A673 (cell line): ENCODE data around the gene KRTAP4-8. TPM values are rescaled to one million over a fixed set of nuclear protein-coding genes. Genes with fewer than 3 reads are reported as not detected.

Experiments used
- BruUV-seq: library from RNA; stranded (reverse); fragments of 400-500 nt; replicated peaks from 2 replicates; lab custom pipeline; 2021; lab: Mats Ljungman, UMichigan
- CTCF ChIA-PET: fragments of 300-600 bp; sonication (Branson Sonifier 250); formaldehyde crosslinking; loops from one replicate; lab custom pipeline; 2022; ENCODE audit warnings: antibody characterized with exemption; lab: Charles Lee
- POLR2A ChIA-PET: fragments of 300-600 bp; sonication (Branson Sonifier 250); formaldehyde crosslinking; loops from one replicate; lab custom pipeline; 2022; ENCODE audit warnings: antibody characterized with exemption; ENCODE audit not compliant: low non-redundant PET; lab: Charles Lee
- DNase-seq: peaks from one replicate; pipeline ENCODE4 v3.0.0-alpha.2; 2015; ENCODE audit warnings: low spot score
- H3K27ac ChIP-seq: fragments of 200-600 bp; sonication (generic); 2 replicates; pipeline ENCODE4 v1.5.1; 2016; ENCODE audit warnings: mixed run types, low read depth, mild to moderate bottlenecking, mixed read lengths, antibody characterized with exemption, low read length; ENCODE audit not compliant: poor library complexity, severe bottlenecking
- H3K27me3 ChIP-seq: fragments of 200-600 bp; sonication (generic); replicated peaks from 2 replicates; pipeline ENCODE4 v1.6.1; 2017; ENCODE audit warnings: mixed run types, low read depth, mild to moderate bottlenecking, mixed read lengths, antibody characterized with exemption, low read length; ENCODE audit not compliant: insufficient read depth, poor library complexity
- H3K36me3 ChIP-seq: fragments of 200-600 bp; sonication (generic); 2 replicates; pipeline ENCODE4 v1.6.1; 2016; ENCODE audit warnings: mixed run types, mild to moderate bottlenecking, mixed read lengths, antibody characterized with exemption, low read length; ENCODE audit not compliant: insufficient read depth, poor library complexity, severe bottlenecking
- H3K4me1 ChIP-seq: fragments of 200-600 bp; sonication (generic); 2 replicates; pipeline ENCODE4 v1.6.1; 2017; ENCODE audit warnings: mixed run types, mild to moderate bottlenecking, mixed read lengths, antibody characterized with exemption, low read length; ENCODE audit not compliant: insufficient read depth, poor library complexity, severe bottlenecking
- H3K4me3 ChIP-seq: fragments of 200-600 bp; sonication (generic); 2 replicates; pipeline ENCODE4 v1.5.1; 2016; ENCODE audit warnings: low read depth, mixed run types, mild to moderate bottlenecking, mixed read lengths, low read length; ENCODE audit not compliant: poor library complexity, severe bottlenecking
- H3K9me3 ChIP-seq: fragments of 200-600 bp; sonication (generic); 2 replicates; pipeline ENCODE4 v1.6.1; 2016; ENCODE audit warnings: mixed run types, low read depth, mild to moderate bottlenecking, mixed read lengths, antibody characterized with exemption, low read length; ENCODE audit not compliant: poor library complexity, severe bottlenecking
- EZH2 ChIP-seq: fragments of 200-600 bp; sonication (generic); IDR thresholded peaks from 2 replicates; pipeline ENCODE4 v1.6.1; 2017; ENCODE audit warnings: borderline replicate concordance, low read depth, mild to moderate bottlenecking, mixed read lengths, antibody characterized with exemption, low read length; ENCODE audit not compliant: poor library complexity, severe bottlenecking
- intact Hi-C: fragments of 100-400 bp; cut with micrococcal nuclease; formaldehyde crosslinking; loops from one replicate; pipeline ENCODE4 v1.10.0; 2022; ENCODE audit not compliant: unreplicated experiment
- total RNA-seq: library from RNA; stranded (reverse); gene quantifications from 2 replicates; pipeline ENCODE4 v1.2.3, GENCODE V29; 2021
- TF ChIP-seq, protein P1 (sequence below): fragments of 300-800, 200-600 bp; sonication (generic); conservative IDR thresholded peaks from 2 replicates; pipeline ENCODE4 v1.5.1; 2017; ENCODE audit warnings: low read depth, mild to moderate bottlenecking, antibody characterized with exemption, low read length, moderate library complexity, mixed read lengths

KRTAP4-8 gene
- total RNA-seq, 1 experiment from 2014 or later = not detected

DNA sequence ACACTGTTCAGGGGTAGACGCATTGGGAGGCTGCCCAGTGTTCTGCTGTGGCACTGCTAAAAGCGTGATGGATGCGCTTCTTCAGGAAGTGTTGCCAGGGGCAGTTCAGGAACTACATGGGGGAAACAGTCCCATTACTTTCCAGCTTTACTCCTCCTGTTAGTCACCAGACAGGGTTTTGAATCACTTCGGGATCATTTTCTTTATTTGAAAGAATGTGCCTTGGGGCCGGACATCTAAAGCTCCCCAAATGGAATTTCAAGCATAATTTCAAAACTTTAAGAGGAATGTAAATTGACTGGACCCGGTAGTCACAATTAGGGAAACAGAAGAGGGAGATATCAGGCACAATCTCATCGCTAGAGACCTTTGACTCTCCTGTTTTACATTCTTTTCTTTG, 49.5 kb downstream of the KRTAP4-8 start:
- no peak for TF ChIP-seq EZH2
- TF ChIP-seq, protein P1, sequence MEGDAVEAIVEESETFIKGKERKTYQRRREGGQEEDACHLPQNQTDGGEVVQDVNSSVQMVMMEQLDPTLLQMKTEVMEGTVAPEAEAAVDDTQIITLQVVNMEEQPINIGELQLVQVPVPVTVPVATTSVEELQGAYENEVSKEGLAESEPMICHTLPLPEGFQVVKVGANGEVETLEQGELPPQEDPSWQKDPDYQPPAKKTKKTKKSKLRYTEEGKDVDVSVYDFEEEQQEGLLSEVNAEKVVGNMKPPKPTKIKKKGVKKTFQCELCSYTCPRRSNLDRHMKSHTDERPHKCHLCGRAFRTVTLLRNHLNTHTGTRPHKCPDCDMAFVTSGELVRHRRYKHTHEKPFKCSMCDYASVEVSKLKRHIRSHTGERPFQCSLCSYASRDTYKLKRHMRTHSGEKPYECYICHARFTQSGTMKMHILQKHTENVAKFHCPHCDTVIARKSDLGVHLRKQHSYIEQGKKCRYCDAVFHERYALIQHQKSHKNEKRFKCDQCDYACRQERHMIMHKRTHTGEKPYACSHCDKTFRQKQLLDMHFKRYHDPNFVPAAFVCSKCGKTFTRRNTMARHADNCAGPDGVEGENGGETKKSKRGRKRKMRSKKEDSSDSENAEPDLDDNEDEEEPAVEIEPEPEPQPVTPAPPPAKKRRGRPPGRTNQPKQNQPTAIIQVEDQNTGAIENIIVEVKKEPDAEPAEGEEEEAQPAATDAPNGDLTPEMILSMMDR = no peak
- no TSS peak for BruUV-seq
- H3K4me3 ChIP-seq = no peak overlapping the region
- DNase-seq = no peak
- H3K27ac ChIP-seq = no peak overlapping the region
- intact Hi-C loops = no loop called here
- no peaks in the 10 kb centered on the region for H3K4me1 ChIP-seq
- CTCF ChIA-PET = no interaction called here
- H3K9me3 ChIP-seq = no peaks in the 10 kb centered on the region
- no peaks in the 10 kb centered on the region for H3K27me3 ChIP-seq
- POLR2A ChIA-PET = no interaction called here
- H3K36me3 ChIP-seq = no peaks in the 10 kb centered on the region

Other genes starting within 250 kb of the KRTAP4-8 start
- not detected in 2 replicates for gene KRT12, start 230.9 kb downstream of the KRTAP4-8 start, total RNA-seq
- gene KRT20, start 212.9 kb downstream of the KRTAP4-8 start, total RNA-seq = not detected in 2 replicates
- gene KRT23, start 160.5 kb downstream of the KRTAP4-8 start, total RNA-seq = not detected in 2 replicates
- gene KRT39, start 131.2 kb downstream of the KRTAP4-8 start, total RNA-seq = not detected in 2 replicates
- gene KRT40, start 113.8 kb downstream of the KRTAP4-8 start, total RNA-seq = 0.98 and 1.1 TPM in 2 replicates
- gene KRTAP3-3, start 104.0 kb downstream of the KRTAP4-8 start, total RNA-seq = not detected in 2 replicates
- gene KRTAP3-2, start 98.2 kb downstream of the KRTAP4-8 start, total RNA-seq = not detected in 2 replicates
- gene KRTAP3-1, start 89.0 kb downstream of the KRTAP4-8 start, total RNA-seq = not detected in 2 replicates
- not detected in 2 replicates for gene KRTAP1-5, start 70.9 kb downstream of the KRTAP4-8 start, total RNA-seq
- not detected in 2 replicates for gene KRTAP1-4, start 67.9 kb downstream of the KRTAP4-8 start, total RNA-seq
- gene KRTAP1-3, start 63.3 kb downstream of the KRTAP4-8 start, total RNA-seq = not detected in 2 replicates
- gene KRTAP1-1, start 56.7 kb downstream of the KRTAP4-8 start, total RNA-seq = not detected in 2 replicates
- not detected in 2 replicates for gene KRTAP2-1, start 50.8 kb downstream of the KRTAP4-8 start, total RNA-seq
- gene KRTAP2-2, start 42.9 kb downstream of the KRTAP4-8 start, total RNA-seq = not detected in 2 replicates
- gene KRTAP2-3, start 38.0 kb downstream of the KRTAP4-8 start, total RNA-seq = not detected in 2 replicates
- not detected in 2 replicates for gene KRTAP2-4, start 32.3 kb downstream of the KRTAP4-8 start, total RNA-seq
- not detected in 2 replicates for gene KRTAP4-7, start 14.0 kb downstream of the KRTAP4-8 start, total RNA-seq
- not detected in 2 replicates for gene KRTAP4-16, start 4.1 kb upstream of the KRTAP4-8 start, total RNA-seq
- 1.0 and 1.2 TPM in 2 replicates for gene KRTAP4-9, start 7.2 kb upstream of the KRTAP4-8 start, total RNA-seq
- not detected in 2 replicates for gene KRTAP4-11, start 20.2 kb upstream of the KRTAP4-8 start, total RNA-seq
- not detected in 2 replicates for gene KRTAP4-12, start 26.0 kb upstream of the KRTAP4-8 start, total RNA-seq
- not detected in 2 replicates for gene KRTAP4-6, start 42.4 kb upstream of the KRTAP4-8 start, total RNA-seq
- not detected in 2 replicates for gene KRTAP4-5, start 51.7 kb upstream of the KRTAP4-8 start, total RNA-seq
- gene KRTAP4-4, start 62.6 kb upstream of the KRTAP4-8 start, total RNA-seq = not detected in 2 replicates
- gene KRTAP4-3, start 70.1 kb upstream of the KRTAP4-8 start, total RNA-seq = not detected in 2 replicates
- gene KRTAP4-2, start 80.1 kb upstream of the KRTAP4-8 start, total RNA-seq = not detected in 2 replicates
- not detected in 2 replicates for gene KRTAP4-1, start 86.8 kb upstream of the KRTAP4-8 start, total RNA-seq
- gene KRTAP9-1, start 91.7 kb upstream of the KRTAP4-8 start, total RNA-seq = not detected in 2 replicates
- gene KRTAP9-2, start 128.5 kb upstream of the KRTAP4-8 start, total RNA-seq = not detected in 2 replicates
- gene KRTAP9-3, start 134.3 kb upstream of the KRTAP4-8 start, total RNA-seq = not detected in 2 replicates
- gene KRTAP9-8, start 139.9 kb upstream of the KRTAP4-8 start, total RNA-seq = not detected in 2 replicates
- gene KRTAP9-4, start 151.5 kb upstream of the KRTAP4-8 start, total RNA-seq = not detected in 2 replicates
- not detected in 2 replicates for gene KRTAP9-9, start 157.2 kb upstream of the KRTAP4-8 start, total RNA-seq
- not detected in 2 replicates for gene KRTAP9-6, start 167.2 kb upstream of the KRTAP4-8 start, total RNA-seq
- not detected in 2 replicates for gene KRTAP9-7, start 177.6 kb upstream of the KRTAP4-8 start, total RNA-seq
- gene KRTAP29-1, start 204.7 kb upstream of the KRTAP4-8 start, total RNA-seq = not detected in 2 replicates
- not detected in 2 replicates for gene KRTAP16-1, start 211.2 kb upstream of the KRTAP4-8 start, total RNA-seq
- gene KRTAP17-1, start 217.6 kb upstream of the KRTAP4-8 start, total RNA-seq = not detected in 2 replicates